K562 (cell line): ENCODE data around the gene GGTLC3. TPM values are rescaled to one million over a fixed set of nuclear protein-coding genes. Genes with fewer than 3 reads are reported as not detected.
"Not testable (repeated sequence)": the region's sequence is repeated elsewhere in the genome, so short reads cannot be mapped to it uniquely, and the experiment has no call there.

Source experiments
- ATAC-seq: fragments of 200-7000 bp; cut with Tn5 transposase; 3 replicates; pipeline ENCODE4 v1.9.1; 2020; ENCODE audit warnings: moderate library complexity
- BruUV-seq: library from RNA; stranded (reverse); fragments of 400-500 nt; replicated peaks from 2 replicates; lab custom pipeline; 2021; lab: Mats Ljungman, UMichigan
- CTCF ChIA-PET: fragments of 300-600 bp; formaldehyde crosslinking; extraction: SDS; loops from one replicate; lab custom pipeline; 2021; ENCODE audit warnings: low intra/inter-chr PET ratio; lab: Yijun Ruan, JAX
- POLR2A ChIA-PET: fragments of 300-600, 350-650 bp; sonication (Branson Sonifier 250); formaldehyde crosslinking; extraction: SDS; loops from one replicate; lab custom pipeline; 2021; ENCODE audit warnings: antibody characterized with exemption, inconsistent platforms; lab: Yijun Ruan, JAX
- DNase-seq, 4 experiments: peaks; one replicate each; pipeline versions ENCODE4 v3.0.0 to v3.0.0-alpha.2; 2011 to 2018; ENCODE audit warnings: low spot score in 3 of 4, mixed read lengths in 3 of 4; ENCODE audit errors: extremely low read depth in 1 of 4
- FAIRE-seq: peaks from 2 replicates; lab custom pipeline; 2011; peaks lifted over from hg19 to GRCh38; lab: Jason Lieb, UNC
- H2AFZ ChIP-seq: 2 replicates; pipeline ENCODE4 v1.6.0; 2011; ENCODE audit warnings: low read depth, low read length, control low read depth, inconsistent platforms
- H3K27ac ChIP-seq: fragments of 200-600 bp; 3 replicates; pipeline ENCODE4 v1.8.0; 2011; ENCODE audit warnings: low read depth, mild to moderate bottlenecking, control low read depth, inconsistent platforms, low read length, moderate library complexity, mixed read lengths; ENCODE audit errors: extremely low read depth
- H3K27me3 ChIP-seq, 2 experiments: fragments of 300-600 bp in 1 of 2; 2 replicates in 1 of 2; 3 replicates in 1 of 2; pipeline versions ENCODE4 v1.6.0 to v1.8.0; 2011; ENCODE audit warnings: inconsistent platforms in 2 of 2, low read length in 2 of 2, mild to moderate bottlenecking in 1 of 2, mixed read lengths in 1 of 2, moderate library complexity in 1 of 2; ENCODE audit not compliant: control insufficient read depth in 2 of 2, insufficient read depth in 2 of 2
- H3K36me3 ChIP-seq: fragments of 300-600 bp; 3 replicates; pipeline ENCODE4 v1.8.0; 2011; ENCODE audit warnings: mild to moderate bottlenecking, low read length, inconsistent platforms; ENCODE audit not compliant: control insufficient read depth, insufficient read depth
- H3K4me1 ChIP-seq, 2 experiments: fragments of 200-600 bp in 1 of 2; replicated peaks in 1 of 2; 2 replicates in 1 of 2; 3 replicates in 1 of 2; pipeline versions ENCODE4 v1.5.1 to v1.8.0; 2011; ENCODE audit warnings: inconsistent platforms in 2 of 2, low read length in 2 of 2, mild to moderate bottlenecking in 1 of 2, mixed read lengths in 1 of 2, moderate library complexity in 1 of 2; ENCODE audit not compliant: control insufficient read depth in 2 of 2, insufficient read depth in 2 of 2
- H3K4me2 ChIP-seq: 2 replicates; pipeline ENCODE4 v1.6.1; 2011; ENCODE audit warnings: low read length, control low read depth, inconsistent platforms, mixed read lengths; ENCODE audit not compliant: insufficient read depth
- H3K4me3 ChIP-seq: fragments of 200-600 bp; sonication (generic), shearing (Covaris generic); 2 replicates; pipeline ENCODE4 v1.5.1; 2016; ENCODE audit warnings: control low read depth, inconsistent platforms
- H3K79me2 ChIP-seq: fragments of 200-600 bp; 3 replicates; pipeline ENCODE4 v1.8.0; 2011; ENCODE audit warnings: low read length, inconsistent platforms; ENCODE audit not compliant: control insufficient read depth, insufficient read depth
- H3K9ac ChIP-seq, 2 experiments: 2 replicates each; pipeline versions ENCODE4 v1.6.0 to v1.6.1; 2011; ENCODE audit warnings: low read depth in 2 of 2, low read length in 2 of 2, control low read depth in 1 of 2, inconsistent platforms in 1 of 2, mild to moderate bottlenecking in 1 of 2, mixed read lengths in 1 of 2; ENCODE audit not compliant: insufficient read depth in 1 of 2
- H3K9me1 ChIP-seq: one replicate; pipeline ENCODE4 v1.6.0; 2011; ENCODE audit warnings: inconsistent platforms, mild to moderate bottlenecking, low read length, moderate library complexity; ENCODE audit not compliant: control insufficient read depth, insufficient read depth
- H3K9me3 ChIP-seq: replicated peaks from 2 replicates; pipeline ENCODE4 v1.5.1; 2011; ENCODE audit warnings: low read depth, low read length, inconsistent platforms; ENCODE audit not compliant: control insufficient read depth, insufficient read depth
- H4K20me1 ChIP-seq: replicated peaks from 2 replicates; pipeline ENCODE4 v1.6.1; 2011; ENCODE audit warnings: low read length, inconsistent platforms, mixed read lengths; ENCODE audit not compliant: control insufficient read depth, insufficient read depth
- CC2D1A ChIP-seq: fragments of 450-650 bp; IDR thresholded peaks from 2 replicates; pipeline ENCODE4 v1.6.1; 2017; ENCODE audit warnings: mild to moderate bottlenecking
- GABPA ChIP-seq: fragments of 200-800 bp; sonication (Bioruptor generic); conservative IDR thresholded peaks from 2 replicates; pipeline ENCODE4 v1.6.1; 2016; ENCODE audit warnings: low read depth, missing genetic modification characterization, missing compliant biosample characterization
- MAZ ChIP-seq, 2 experiments: fragments of 450-650 bp in 1 of 2; sonication (generic) in 1 of 2; formaldehyde crosslinking; IDR thresholded peaks in 1 of 2; conservative IDR thresholded peaks in 1 of 2; 2 replicates each; pipeline versions ENCODE4 v1.4.0 to v1.5.0; 2020; ENCODE audit warnings: mild to moderate bottlenecking in 1 of 2, missing genetic modification reagents in 1 of 2
- POLR2G ChIP-seq: fragments of 200-400 bp; formaldehyde crosslinking; IDR thresholded peaks from 2 replicates; pipeline ENCODE4 v1.6.1; 2017; ENCODE audit warnings: low read depth, mild to moderate bottlenecking, antibody characterized with exemption, low read length, moderate library complexity
- SRF ChIP-seq, 2 experiments: fragments of 250-450, 450-650 bp in 1 of 2; sonication (Bioruptor Pico) in 1 of 2; sonication (generic) in 1 of 2; formaldehyde crosslinking; IDR thresholded peaks; 2 replicates each; pipeline versions ENCODE4 v1.5.0 to v1.5.1; 2020 to 2022; ENCODE audit warnings: mild to moderate bottlenecking in 1 of 2, missing genetic modification reagents in 1 of 2
- VEZF1 ChIP-seq: fragments of 200-800 bp; sonication (Bioruptor generic); IDR thresholded peaks from 2 replicates; pipeline ENCODE4 v1.6.1; 2017; ENCODE audit warnings: missing genetic modification characterization, missing compliant biosample characterization
- ZNF263 ChIP-seq: sonication (generic); formaldehyde crosslinking; IDR thresholded peaks from 2 replicates; pipeline ENCODE4 v1.8.0; 2022; ENCODE audit warnings: mild to moderate bottlenecking, missing genetic modification reagents, borderline replicate concordance
- WGBS: fragments of 100-300 bp; shearing (Covaris generic); methylation state at CpG from one replicate; pipeline ENCODE4 v1.1.6; 2016; ENCODE audit warnings: low coverage, mixed read lengths; ENCODE audit not compliant: insufficient coverage; ENCODE audit errors: missing lambda C conversion rate; 5-methylcytosine and 5-hydroxymethylcytosine counted together
- in situ Hi-C: fragments of 300-500 bp; cut with MboI; formaldehyde crosslinking; loops from 4 replicates; pipeline ENCODE4 v1.15.0; 2018; ENCODE audit warnings: inconsistent platforms, mixed read lengths
- intact Hi-C: fragments of 100-400 bp; cut with micrococcal nuclease; formaldehyde crosslinking; loops from 2 replicates; pipeline ENCODE4 v1.14.2; 2022
- polyA plus RNA-seq, 8 experiments: library from polyadenylated mRNA; depleted of rRNA in 4 of 8; stranded (reverse) in 5 of 8; unstranded in 3 of 8; fragments of >200 nt; fragmentation: Nextera tagmentation in 2 of 8; fragmentation: Illumina TruSeq in 1 of 8; extraction: Ambion mirVana in 2 of 8; extraction: Trizol in 1 of 8; gene quantifications; 2 replicates each; pipeline versions ENCODE4 v1.2.1 to v1.2.3, GENCODE V29; 2011 to 2014; ENCODE audit warnings: inconsistent platforms in 1 of 8, missing spikeins in 1 of 8
- total RNA-seq, 7 experiments: library from RNA; depleted of rRNA in 6 of 7; stranded (reverse); fragments of >200 nt in 6 of 7; fragmentation: Illumina TruSeq in 2 of 7; extraction: Trizol in 2 of 7; gene quantifications; 2 replicates each; pipeline versions ENCODE4 v1.2.1 to v1.2.3, GENCODE V29; 2011 to 2021; ENCODE audit warnings: low replicate concordance in 1 of 7

Gene GGTLC3
- total and polyA plus RNA-seq, 9 of the 15 experiments (the other 6 are each of a cell fraction or from before 2014, with no cell fraction given), result not detected

DNA sequence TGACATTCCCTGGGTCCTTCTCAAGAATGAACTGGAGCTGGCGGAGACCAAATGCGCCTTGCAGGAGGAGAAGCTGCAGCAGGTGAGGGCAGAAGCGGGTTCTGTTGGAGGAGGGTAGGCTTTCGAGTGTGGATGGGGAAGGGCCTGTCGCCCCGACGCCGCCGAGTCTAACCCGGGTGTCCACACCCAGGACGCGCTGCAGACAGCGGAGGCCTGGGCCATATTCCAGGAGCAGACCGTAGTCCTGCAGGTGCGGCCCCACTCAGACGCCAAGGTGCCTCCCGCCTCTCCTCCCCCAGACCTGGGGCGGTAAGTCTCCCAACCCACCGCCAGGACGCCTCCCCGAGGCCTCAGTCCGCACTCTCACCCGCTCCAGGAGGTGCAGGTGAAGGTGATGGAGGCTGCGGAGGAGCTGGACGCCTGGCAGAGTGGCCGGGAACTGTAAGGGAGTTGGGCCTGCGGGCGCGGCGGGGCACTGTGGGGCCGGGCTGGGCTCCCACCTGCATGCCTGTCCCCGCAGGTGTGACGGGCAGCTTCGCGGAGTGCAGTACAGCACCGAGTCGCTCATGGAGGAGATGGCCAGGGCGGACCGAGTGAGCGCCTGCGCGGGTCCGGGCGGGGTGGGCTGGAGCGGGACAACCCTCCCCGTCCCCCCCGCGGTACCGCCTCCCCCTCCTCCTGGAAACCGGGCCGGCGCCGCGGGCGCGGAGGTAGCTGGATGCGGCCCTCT is 11.6 kb upstream of the GGTLC3 start:
- peak; percentile 44 for ATAC-seq
- POLR2A ChIA-PET, result not testable (repeated sequence)
- WGBS, result no CpG with 5 or more reads among the region's 57 CpGs

GRCh38 chr22:18528597-18529415 is 10.8 kb upstream of the GGTLC3 start:
- H3K79me2 ChIP-seq, H3K9ac ChIP-seq, BruUV-seq, H3K9me1 ChIP-seq, H3K36me3 ChIP-seq, H3K4me1 ChIP-seq, H2AFZ ChIP-seq, intact Hi-C loops, H3K9me3 ChIP-seq, CTCF ChIA-PET, POLR2A ChIA-PET, FAIRE-seq, H3K27ac ChIP-seq, H3K4me2 ChIP-seq, H4K20me1 ChIP-seq, H3K27me3 ChIP-seq: not testable (repeated sequence)
- ATAC-seq, result peak; percentile 91
- peak overlapping the region; percentile 33 for H3K4me3 ChIP-seq
- in situ Hi-C loops, result loop anchor here (25.0 kb wide), 1 partner anchor 1883 kb away; no protein-coding TSS in a partner anchor
- peak in 1 of 4 experiments; percentile 93 for DNase-seq
- TF ChIP-seq VEZF1, result peak; percentile 45
- peak in 1 of 2 experiments; percentile 71; a peak in 2 of 4 replicates for TF ChIP-seq MAZ (CRISPR knock-in tag; conservative IDR thresholded peaks at IDR 0.05 in 1 of 2, IDR thresholded peaks at IDR 0.05 in 1 of 2)
- TF ChIP-seq CC2D1A, result 0 out of 2 replicates have a peak, but pooled peaks have one; percentile 5
- peak; percentile 79 for TF ChIP-seq ZNF263 (CRISPR knock-in tag)
- TF ChIP-seq GABPA (tag), result 0 out of 2 replicates have a peak, but pooled peaks have one; percentile 14
- TF ChIP-seq SRF (CRISPR knock-in tag; IDR thresholded peaks at IDR 0.05), result 0 out of 4 replicates have a peak, but pooled peaks of 1 of the 2 experiments have one; percentile 27
- WGBS, result under 1% methylated on average over 19 of the region's 66 CpGs

More for the DNA sequence above, 11.6 kb upstream of the GGTLC3 start:
- H3K9me3 ChIP-seq, H3K27me3 ChIP-seq: not testable (repeated sequence)
- 0 out of 2 replicates have a peak, but pooled peaks have one; percentile 23 for TF ChIP-seq POLR2G
- TF ChIP-seq, all 486 proteins: peak for 1; not testable (repeated sequence) for 485
- H3K9ac ChIP-seq, CTCF ChIA-PET, H3K36me3 ChIP-seq, H4K20me1 ChIP-seq, intact Hi-C loops, DNase-seq, FAIRE-seq, H3K9me1 ChIP-seq, H3K4me2 ChIP-seq, BruUV-seq, H3K79me2 ChIP-seq, H3K4me1 ChIP-seq, H3K27ac ChIP-seq, H3K4me3 ChIP-seq, H2AFZ ChIP-seq: not testable (repeated sequence)
- in situ Hi-C loops, result loop anchor here (25.0 kb wide), 1 partner anchor 1883 kb away; no protein-coding TSS in a partner anchor
